Measurements from ENCODE around the gene CERS6. TPM values are rescaled to one million over a fixed set of nuclear protein-coding genes. Genes with fewer than 3 reads are reported as not detected.

Gene CERS6
- total RNA-seq, 4 donors from 2014 or later, result 53.7 to 78.3 (median 63.8) TPM

- H3K4me3 ChIP-seq (ENCODE audit: low read depth, poor library complexity, severe bottlenecking), result no peak overlapping the region
- intact Hi-C loops (cut with DNase I; ENCODE audit: low total_unique reads), result no loop called here
- WGBS, 2 donors, result 90 to 92% methylated on average over 7 of the region's 7 CpGs
- no peak for DNase-seq (ENCODE audit: low spot score in 2 of 2)
- TF ChIP-seq POLR2A (IDR thresholded peaks at IDR 0.05) (no peak), CTCF (IDR thresholded peaks at IDR 0.05) (no peak)
Measured at GRCh38 chr2:168560817-168561499, 104.9 kb downstream of the CERS6 start.

DNA sequence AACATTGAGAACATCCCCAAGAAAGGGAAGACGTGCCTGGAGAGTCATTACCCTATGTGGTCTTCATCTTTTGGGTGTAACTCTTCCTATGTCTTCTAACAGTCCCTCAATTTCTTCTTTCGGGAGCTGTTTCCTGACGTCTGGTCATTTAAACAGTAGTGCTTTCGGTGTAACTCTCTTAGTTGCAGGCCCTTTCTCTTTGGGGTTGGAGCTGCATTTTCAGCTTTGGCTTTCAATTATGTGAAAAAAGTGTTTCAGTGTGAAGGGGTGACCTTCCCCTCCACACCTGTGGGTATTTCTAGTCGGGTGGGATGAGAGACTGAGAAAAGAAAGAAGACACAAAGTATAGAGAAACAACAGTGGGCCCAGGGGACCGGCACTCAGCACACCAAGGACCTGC, 105.9 kb downstream of the CERS6 start:
- WGBS, 2 donors, result 91 to 95% methylated on average over 6 of the region's 6 CpGs
- no peak overlapping the region for H3K4me3 ChIP-seq (ENCODE audit: low read depth, poor library complexity, severe bottlenecking)
- TF ChIP-seq CTCF (IDR thresholded peaks at IDR 0.05), result no peak
- TF ChIP-seq POLR2A (IDR thresholded peaks at IDR 0.05), result no peak
- intact Hi-C loops (cut with DNase I; ENCODE audit: low total_unique reads), result no loop called here
- no peak for DNase-seq (ENCODE audit: low spot score in 2 of 2)

DNA sequence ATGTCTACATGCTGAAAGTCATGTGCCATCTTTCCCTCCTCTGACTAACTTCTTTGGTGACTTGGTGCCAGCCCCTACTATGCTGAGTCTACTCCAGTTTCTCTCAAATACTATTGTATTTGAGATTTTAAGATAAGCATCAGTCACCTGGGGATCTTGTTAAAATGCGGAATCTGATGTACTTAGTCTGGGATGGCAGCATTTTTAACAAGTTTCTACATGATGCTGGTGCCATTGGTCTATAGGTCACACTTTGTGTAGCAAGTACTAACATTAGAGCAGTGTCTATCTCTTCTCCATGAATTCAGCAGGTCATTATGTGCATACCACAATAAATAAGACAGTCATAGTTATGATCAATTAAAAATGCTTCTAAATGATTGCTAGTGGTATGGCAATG, 106.9 kb downstream of the CERS6 start:
- DNase-seq (ENCODE audit: low spot score in 2 of 2), result no peak
- intact Hi-C loops (cut with DNase I; ENCODE audit: low total_unique reads), result no loop called here
- no peak overlapping the region for H3K4me3 ChIP-seq (ENCODE audit: low read depth, poor library complexity, severe bottlenecking)
- no peak for TF ChIP-seq POLR2A (IDR thresholded peaks at IDR 0.05)
- TF ChIP-seq CTCF (IDR thresholded peaks at IDR 0.05), result no peak
- 57 to 65% methylated on average over 1 of the region's 1 CpG for WGBS, 2 donors

GRCh38 chr2:168564641-168565040, 108.6 kb downstream of the CERS6 start:
- intact Hi-C loops (cut with DNase I; ENCODE audit: low total_unique reads), result no loop called here
- TF ChIP-seq CTCF (IDR thresholded peaks at IDR 0.05) (no peak), POLR2A (IDR thresholded peaks at IDR 0.05) (no peak)
- no peak overlapping the region for H3K4me3 ChIP-seq (ENCODE audit: low read depth, poor library complexity, severe bottlenecking)
- no peak for DNase-seq (ENCODE audit: low spot score in 2 of 2)

GRCh38 chr2:168565112-168565511, 109.0 kb downstream of the CERS6 start:
- 57 to 61% methylated on average over 6 of the region's 6 CpGs for WGBS, 2 donors
- intact Hi-C loops (cut with DNase I; ENCODE audit: low total_unique reads), result no loop called here
- DNase-seq (ENCODE audit: low spot score in 2 of 2), result no peak
- no peak overlapping the region for H3K4me3 ChIP-seq (ENCODE audit: low read depth, poor library complexity, severe bottlenecking)
- no peak for TF ChIP-seq CTCF (IDR thresholded peaks at IDR 0.05)
- no peak for TF ChIP-seq POLR2A (IDR thresholded peaks at IDR 0.05)

GRCh38 chr2:168565512-168565911, 109.4 kb downstream of the CERS6 start:
- WGBS, 2 donors, result 53 to 60% methylated on average over 2 of the region's 2 CpGs
- intact Hi-C loops (cut with DNase I; ENCODE audit: low total_unique reads), result no loop called here
- no peak for DNase-seq (ENCODE audit: low spot score in 2 of 2)
- no peak overlapping the region for H3K4me3 ChIP-seq (ENCODE audit: low read depth, poor library complexity, severe bottlenecking)
- TF ChIP-seq POLR2A (IDR thresholded peaks at IDR 0.05), result no peak
- TF ChIP-seq CTCF (IDR thresholded peaks at IDR 0.05), result no peak
